Neuronal stem cell (in vitro differentiated cells): ENCODE data around the gene MFRP.
A peak's percentile ranks its signal among the peaks of the same experiment; 100 is the strongest.

Experiments
- DNase-seq: peaks from one replicate; pipeline ENCODE4 v3.0.0-alpha.2; 2013; ENCODE audit warnings: low spot score
- H2AFZ ChIP-seq: one replicate; pipeline ENCODE4 v1.6.1; 2013; ENCODE audit warnings: mild to moderate bottlenecking, low read length, inconsistent platforms
- H2AK5ac ChIP-seq: 2 replicates; pipeline ENCODE4 v1.6.1; 2013; ENCODE audit warnings: low read depth, mild to moderate bottlenecking, inconsistent platforms, low read length, moderate library complexity, mixed read lengths
- H2BK120ac ChIP-seq: 2 replicates; pipeline ENCODE4 v1.6.1; 2013; ENCODE audit warnings: low read depth, mild to moderate bottlenecking, inconsistent platforms, low read length, moderate library complexity, mixed read lengths
- H2BK12ac ChIP-seq: one replicate; pipeline ENCODE4 v1.6.1; 2013; ENCODE audit warnings: low read length, inconsistent platforms
- H2BK15ac ChIP-seq: 2 replicates; pipeline ENCODE4 v1.6.1; 2013; ENCODE audit warnings: mild to moderate bottlenecking, low read length, inconsistent platforms, mixed read lengths
- H2BK5ac ChIP-seq: one replicate; pipeline ENCODE4 v1.6.1; 2013; ENCODE audit warnings: inconsistent platforms, mild to moderate bottlenecking, low read length, moderate library complexity
- H3K14ac ChIP-seq: one replicate; pipeline ENCODE4 v1.6.1; 2013; ENCODE audit warnings: low read length, inconsistent platforms
- H3K18ac ChIP-seq: 2 replicates; pipeline ENCODE4 v1.6.1; 2013; ENCODE audit warnings: low read length, inconsistent platforms
- H3K23ac ChIP-seq: 2 replicates; pipeline ENCODE4 v1.6.1; 2013; ENCODE audit warnings: low read depth, mild to moderate bottlenecking, mixed read lengths, low read length, inconsistent platforms; ENCODE audit not compliant: poor library complexity
- H3K27ac ChIP-seq: replicated peaks from 3 replicates; pipeline ENCODE4 v1.5.1; 2013; ENCODE audit warnings: low read length, inconsistent platforms
- H3K27me3 ChIP-seq, 3 experiments: 2 replicates each; pipeline ENCODE4 v1.6.1; 2013; ENCODE audit warnings: low read length in 3 of 3, mild to moderate bottlenecking in 2 of 3, inconsistent platforms in 1 of 3, low read depth in 1 of 3, mixed read lengths in 1 of 3, moderate library complexity in 1 of 3; ENCODE audit not compliant: control insufficient read depth in 3 of 3, insufficient read depth in 3 of 3
- H3K36me3 ChIP-seq, 2 donors: replicated peaks in 1 of 2; 2 replicates each; pipeline ENCODE4 v1.6.1; 2013; ENCODE audit warnings: low read length in 2 of 2; ENCODE audit not compliant: control insufficient read depth in 2 of 2, insufficient read depth in 2 of 2
- H3K4ac ChIP-seq: 2 replicates; pipeline ENCODE4 v1.6.1; 2013; ENCODE audit warnings: inconsistent platforms, mild to moderate bottlenecking, low read length, moderate library complexity
- H3K4me1 ChIP-seq, 2 donors: 1 replicate in 1 of 2; 2 replicates in 1 of 2; pipeline ENCODE4 v1.6.1; 2013; ENCODE audit warnings: low read length in 2 of 2, low read depth in 1 of 2; ENCODE audit not compliant: control insufficient read depth in 2 of 2, insufficient read depth in 1 of 2
- H3K4me2 ChIP-seq: one replicate; pipeline ENCODE4 v1.6.1; 2013; ENCODE audit warnings: mild to moderate bottlenecking, low read length, inconsistent platforms; ENCODE audit not compliant: insufficient read depth, poor library complexity, severe bottlenecking
- H3K4me3 ChIP-seq, 2 donors: 2 replicates each; pipeline ENCODE4 v1.5.1; 2013; ENCODE audit warnings: low read length in 2 of 2, mild to moderate bottlenecking in 2 of 2, inconsistent platforms in 1 of 2, moderate library complexity in 1 of 2
- H3K79me1 ChIP-seq: one replicate; pipeline ENCODE4 v1.6.1; 2013; ENCODE audit warnings: low read depth, mild to moderate bottlenecking, inconsistent platforms, low read length, moderate library complexity
- H3K9ac ChIP-seq: one replicate; pipeline ENCODE4 v1.6.1; 2013; ENCODE audit warnings: mild to moderate bottlenecking, low read depth, low read length, inconsistent platforms; ENCODE audit not compliant: poor library complexity
- H3K9me3 ChIP-seq, 2 donors: replicated peaks in 1 of 2; 2 replicates each; pipeline versions ENCODE3 to v1.6.1; 2013; ENCODE audit warnings: low read length in 2 of 2, mild to moderate bottlenecking in 2 of 2, inconsistent platforms in 1 of 2, low read depth in 1 of 2, mixed read lengths in 1 of 2, moderate library complexity in 1 of 2; ENCODE audit not compliant: control insufficient read depth in 2 of 2, insufficient read depth in 1 of 2
- H4K8ac ChIP-seq: one replicate; pipeline ENCODE4 v1.6.1; 2013; ENCODE audit warnings: low read depth, mild to moderate bottlenecking, inconsistent platforms, low read length, moderate library complexity
- H4K91ac ChIP-seq: one replicate; pipeline ENCODE4 v1.6.1; 2013; ENCODE audit warnings: low read length, low read depth, mild to moderate bottlenecking, inconsistent platforms; ENCODE audit not compliant: poor library complexity
- WGBS, 2 donors: extraction: QIAGEN DNeasy Blood & Tissue Kit; methylation state at CpG; one replicate each; pipeline ENCODE4 v1.1.7; 2013; ENCODE audit warnings: missing lambda C conversion rate in 2 of 2, mixed read lengths in 1 of 2; ENCODE audit not compliant: insufficient read length in 2 of 2, insufficient replicate concordance in 1 of 2; ENCODE audit errors: extremely low coverage in 2 of 2; 5-methylcytosine and 5-hydroxymethylcytosine counted together

MFRP gene

DNA sequence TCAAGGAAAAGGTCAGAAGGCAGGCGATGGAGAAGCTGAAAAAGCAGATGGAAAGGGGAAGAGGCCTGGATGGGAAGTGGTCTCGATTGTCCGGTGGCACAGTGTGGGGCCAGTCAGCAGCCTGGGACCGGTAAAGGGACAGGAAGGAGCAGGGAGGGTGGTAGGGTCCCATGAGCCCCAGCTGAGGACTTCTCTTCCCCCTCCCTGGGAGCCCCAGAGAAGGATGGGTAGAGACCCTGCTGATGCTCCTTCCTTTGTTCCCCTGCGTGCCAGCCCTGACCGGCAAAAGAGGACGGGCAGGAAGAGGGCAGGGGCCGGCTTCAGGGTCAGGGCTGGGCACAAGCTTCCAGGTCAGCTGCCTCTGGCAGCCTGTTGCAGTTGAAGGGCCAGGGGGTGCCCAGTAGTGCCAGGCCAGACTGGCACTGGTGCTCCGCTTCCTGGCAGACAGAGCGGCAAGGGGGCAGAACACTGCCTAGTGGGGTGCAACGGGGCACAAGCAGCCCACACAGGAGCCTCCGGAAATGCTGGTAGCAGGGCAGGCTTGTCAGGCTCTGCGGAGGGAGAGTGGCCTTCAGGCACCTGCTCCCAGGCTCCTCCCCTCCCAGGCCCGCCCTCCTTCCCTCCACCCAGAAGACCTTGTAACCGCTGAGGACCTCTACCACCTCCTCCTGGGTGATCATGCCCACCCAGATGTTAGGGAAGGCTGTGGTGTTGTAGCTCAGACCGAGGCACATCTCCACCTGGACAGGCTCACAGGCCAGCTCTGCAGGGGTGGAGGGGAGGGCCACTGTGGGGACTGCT lies 5.1 kb downstream of the MFRP start:
- Histone ChIP-seq H2BK12ac (no peak overlapping the region), H3K18ac (peak overlapping the region; percentile 89), H3K79me1 (peaks cover 3% of the 10 kb centered on the region), H3K4me2 (no peak overlapping the region), H4K91ac (no peak overlapping the region), H3K4ac (peak overlapping the region; percentile 18), H3K14ac (no peak overlapping the region), H2BK5ac (peak overlapping the region; percentile 45), H3K4me1 (peaks cover 22 to 31% of the 10 kb centered on the region in 2 donors), H2BK15ac (peak overlapping the region; percentile 91), H3K23ac (peak overlapping the region; percentile 61), H3K27me3 (peaks cover 6 to 58% (median 35%) of the 10 kb centered on the region in 3 experiments), H3K27ac (no peak overlapping the region), H2BK120ac (no peak overlapping the region), H4K8ac (no peak overlapping the region), H3K9me3 (no peaks in the 10 kb centered on the region), H3K4me3 (no peak overlapping the region), H2AK5ac (peak overlapping the region; percentile 91), H2AFZ (peak overlapping the region; percentile 93), H3K9ac (peak overlapping the region; percentile 24), H3K36me3 (peaks cover 7 to 11% of the 10 kb centered on the region in 2 donors)
- DNase-seq, result no peak
- no CpG with 5 or more reads among the region's 16 CpGs for WGBS, 2 donors

DNA sequence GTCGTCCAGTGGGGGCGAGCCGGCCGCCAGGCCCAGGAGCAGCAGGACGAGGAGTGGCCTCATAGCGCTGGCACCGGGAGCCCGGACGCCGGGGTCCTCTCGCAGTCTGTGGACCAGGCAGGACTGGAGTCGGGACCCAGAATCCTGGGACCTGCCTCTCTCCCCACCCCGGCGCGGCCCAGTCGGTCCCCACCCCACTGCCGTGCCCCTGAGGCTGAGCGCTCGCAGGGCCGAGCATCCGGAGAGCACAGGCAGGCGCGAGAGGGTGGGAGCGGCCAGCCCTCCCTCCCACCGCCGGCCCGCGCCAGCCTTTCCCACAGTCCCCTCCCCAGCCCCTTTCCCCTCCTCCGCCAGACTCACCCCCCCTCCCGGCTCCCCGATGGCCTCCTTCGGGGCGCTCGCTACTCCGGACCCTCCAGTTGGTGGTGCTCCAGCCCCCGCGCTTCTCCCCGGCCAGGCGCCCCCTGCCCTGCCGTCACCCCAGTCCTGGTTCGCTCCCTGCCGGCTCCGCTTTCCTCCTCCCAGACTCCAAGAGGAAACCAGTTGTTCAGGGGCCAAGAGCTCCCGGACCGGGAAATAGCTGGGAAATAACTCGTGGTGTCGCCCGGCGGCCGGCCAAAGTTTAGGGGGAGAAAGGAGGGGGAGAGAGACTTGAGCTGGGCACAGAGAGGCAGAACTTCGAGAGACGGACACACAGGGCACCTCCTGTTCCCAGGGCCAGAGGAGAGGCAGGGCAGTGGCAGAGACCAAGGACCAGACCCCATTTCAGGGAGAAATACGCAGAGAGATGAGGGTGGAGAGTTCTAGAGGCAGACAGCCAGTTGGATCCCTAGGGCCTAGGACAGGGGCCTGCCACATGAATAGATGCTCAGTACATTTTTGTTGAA lies 5.9 kb downstream of the MFRP start, which contains the start of gene C1QTNF5:
C1QTNF5 (minus strand) TSS at position 549 of the 887 bp plus-strand sequence; CDS start at position 63, 486 bp downstream.
- Histone ChIP-seq H3K4me1 (peaks cover 24 to 32% of the 10 kb centered on the region in 2 donors), H2BK12ac (peak within 1 kb of the TSS; percentile 1), H3K27me3 (peaks cover 6 to 50% (median 35%) of the 10 kb centered on the region in 3 experiments), H2AK5ac (peak within 1 kb of the TSS; percentile 98), H3K79me1 (peaks cover 11% of the 10 kb centered on the region), H3K23ac (peak within 1 kb of the TSS; percentile 92), H3K14ac (peak within 1 kb of the TSS; percentile 56), H2BK15ac (peak within 1 kb of the TSS; percentile 98), H4K91ac (no peak within 1 kb of the TSS), H4K8ac (no peak within 1 kb of the TSS), H2BK120ac (peak within 1 kb of the TSS; percentile 90), H3K36me3 (peaks cover 15 to 16% of the 10 kb centered on the region in 2 donors), H3K9me3 (no peaks in the 10 kb centered on the region), H3K9ac (peak within 1 kb of the TSS; percentile 78), H3K27ac (no peak within 1 kb of the TSS), H2BK5ac (peak within 1 kb of the TSS; percentile 45), H2AFZ (peak within 1 kb of the TSS; percentile 93), H3K4ac (peak within 1 kb of the TSS; percentile 69), H3K4me3 (peak within 1 kb of the TSS; percentile 40 to 77), H3K18ac (peak within 1 kb of the TSS; percentile 98), H3K4me2 (peak within 1 kb of the TSS; percentile 89)
- no CpG with 5 or more reads among the region's 53 CpGs for WGBS, 2 donors
- no peak for DNase-seq

- Histone ChIP-seq H4K91ac (no peak overlapping the region), H2BK5ac (peak overlapping the region; percentile 35), H2AK5ac (peak overlapping the region; percentile 98), H3K18ac (peak overlapping the region; percentile 98), H3K14ac (peak overlapping the region; percentile 56), H3K36me3 (peaks cover 16% of the 10 kb centered on the region in 2 donors), H2BK15ac (peak overlapping the region; percentile 98), H2BK120ac (peak overlapping the region; percentile 90), H3K4ac (peak overlapping the region; percentile 69), H3K4me3 (peak overlapping the region; percentile 40 to 77), H3K4me1 (peaks cover 32 to 39% of the 10 kb centered on the region in 2 donors), H3K27ac (no peak overlapping the region), H3K9me3 (no peaks in the 10 kb centered on the region), H2BK12ac (peak overlapping the region; percentile 1), H3K9ac (peak overlapping the region; percentile 78), H4K8ac (no peak overlapping the region), H2AFZ (peak overlapping the region; percentile 93), H3K4me2 (peak overlapping the region; percentile 89), H3K23ac (peak overlapping the region; percentile 92), H3K79me1 (peaks cover 18% of the 10 kb centered on the region), H3K27me3 (peaks cover 6 to 42% (median 32%) of the 10 kb centered on the region in 3 experiments)
- DNase-seq, result peak; percentile 82
- no CpG with 5 or more reads among the region's 86 CpGs for WGBS, 2 donors
Measured at GRCh38 chr11:119339589-119340334, 6.7 kb downstream of the MFRP start.
